A673 (cell line): Measurements from ENCODE around the gene GART. TPM values are rescaled to one million over a fixed set of nuclear protein-coding genes. Genes with fewer than 3 reads are reported as not detected.

Experiments
- BruUV-seq: library from RNA; stranded (reverse); fragments of 400-500 nt; replicated peaks from 2 replicates; lab custom pipeline; 2021; lab: Mats Ljungman, UMichigan
- CTCF ChIA-PET: fragments of 300-600 bp; sonication (Branson Sonifier 250); formaldehyde crosslinking; loops from one replicate; lab custom pipeline; 2022; ENCODE audit warnings: antibody characterized with exemption; lab: Charles Lee
- POLR2A ChIA-PET: fragments of 300-600 bp; sonication (Branson Sonifier 250); formaldehyde crosslinking; loops from one replicate; lab custom pipeline; 2022; ENCODE audit warnings: antibody characterized with exemption; ENCODE audit not compliant: low non-redundant PET; lab: Charles Lee
- DNase-seq: peaks from one replicate; pipeline ENCODE4 v3.0.0-alpha.2; 2015; ENCODE audit warnings: low spot score
- H3K27ac ChIP-seq: fragments of 200-600 bp; sonication (generic); 2 replicates; pipeline ENCODE4 v1.5.1; 2016; ENCODE audit warnings: mixed run types, low read depth, mild to moderate bottlenecking, mixed read lengths, antibody characterized with exemption, low read length; ENCODE audit not compliant: poor library complexity, severe bottlenecking
- H3K27me3 ChIP-seq: fragments of 200-600 bp; sonication (generic); replicated peaks from 2 replicates; pipeline ENCODE4 v1.6.1; 2017; ENCODE audit warnings: mixed run types, low read depth, mild to moderate bottlenecking, mixed read lengths, antibody characterized with exemption, low read length; ENCODE audit not compliant: insufficient read depth, poor library complexity
- H3K36me3 ChIP-seq: fragments of 200-600 bp; sonication (generic); 2 replicates; pipeline ENCODE4 v1.6.1; 2016; ENCODE audit warnings: mixed run types, mild to moderate bottlenecking, mixed read lengths, antibody characterized with exemption, low read length; ENCODE audit not compliant: insufficient read depth, poor library complexity, severe bottlenecking
- H3K4me1 ChIP-seq: fragments of 200-600 bp; sonication (generic); 2 replicates; pipeline ENCODE4 v1.6.1; 2017; ENCODE audit warnings: mixed run types, mild to moderate bottlenecking, mixed read lengths, antibody characterized with exemption, low read length; ENCODE audit not compliant: insufficient read depth, poor library complexity, severe bottlenecking
- H3K4me3 ChIP-seq: fragments of 200-600 bp; sonication (generic); 2 replicates; pipeline ENCODE4 v1.5.1; 2016; ENCODE audit warnings: low read depth, mixed run types, mild to moderate bottlenecking, mixed read lengths, low read length; ENCODE audit not compliant: poor library complexity, severe bottlenecking
- H3K9me3 ChIP-seq: fragments of 200-600 bp; sonication (generic); 2 replicates; pipeline ENCODE4 v1.6.1; 2016; ENCODE audit warnings: mixed run types, low read depth, mild to moderate bottlenecking, mixed read lengths, antibody characterized with exemption, low read length; ENCODE audit not compliant: poor library complexity, severe bottlenecking
- CTCF ChIP-seq: fragments of 300-800, 200-600 bp; sonication (generic); conservative IDR thresholded peaks from 2 replicates; pipeline ENCODE4 v1.5.1; 2017; ENCODE audit warnings: low read depth, mild to moderate bottlenecking, antibody characterized with exemption, low read length, moderate library complexity, mixed read lengths
- EZH2 ChIP-seq: fragments of 200-600 bp; sonication (generic); IDR thresholded peaks from 2 replicates; pipeline ENCODE4 v1.6.1; 2017; ENCODE audit warnings: borderline replicate concordance, low read depth, mild to moderate bottlenecking, mixed read lengths, antibody characterized with exemption, low read length; ENCODE audit not compliant: poor library complexity, severe bottlenecking
- intact Hi-C: fragments of 100-400 bp; cut with micrococcal nuclease; formaldehyde crosslinking; loops from one replicate; pipeline ENCODE4 v1.10.0; 2022; ENCODE audit not compliant: unreplicated experiment
- total RNA-seq: library from RNA; stranded (reverse); gene quantifications from 2 replicates; pipeline ENCODE4 v1.2.3, GENCODE V29; 2021

GART gene
- total RNA-seq, 1 experiment from 2014 or later, result 210 TPM

DNA sequence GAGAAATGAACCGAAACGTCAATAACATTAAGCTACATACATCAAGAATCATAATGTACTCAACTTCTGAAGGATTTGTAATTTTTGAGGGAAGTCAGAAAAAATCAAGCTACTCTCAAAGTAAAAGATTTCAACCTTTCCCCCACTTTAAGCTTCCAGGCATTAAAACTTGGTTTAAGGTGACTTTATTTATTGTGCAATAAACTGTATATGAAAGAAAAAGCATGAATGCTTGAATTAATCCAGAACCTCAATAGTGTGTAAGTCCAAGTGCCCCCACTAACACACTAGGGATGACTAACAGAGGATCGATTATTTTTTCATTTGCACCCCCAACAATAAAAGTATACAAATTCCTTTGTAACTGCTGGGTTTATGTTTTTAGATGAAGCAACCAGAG is 10.9 kb downstream of the GART start:
- no peak for DNase-seq
- H3K27ac ChIP-seq, result no peak overlapping the region
- no peaks in the 10 kb centered on the region for H3K4me1 ChIP-seq
- intact Hi-C loops, result no loop called here
- no TSS peak for BruUV-seq
- POLR2A ChIA-PET, result no interaction called here
- no peaks in the 10 kb centered on the region for H3K9me3 ChIP-seq
- no peaks in the 10 kb centered on the region for H3K27me3 ChIP-seq
- peaks cover 97% of the 10 kb centered on the region for H3K36me3 ChIP-seq
- CTCF ChIA-PET, result interaction anchor here (0.6 kb wide), 1 partner anchor 51 kb away, joined by 7 read pairs; the partner anchor contains the start of gene TMEM50B
- no peak for TF ChIP-seq CTCF
- no peak for TF ChIP-seq EZH2
- no peak overlapping the region for H3K4me3 ChIP-seq

- ChIA-PET CTCF (no interaction called here), POLR2A (no interaction called here)
- Histone ChIP-seq H3K27me3 (no peaks in the 10 kb centered on the region), H3K9me3 (no peaks in the 10 kb centered on the region), H3K27ac (no peak overlapping the region), H3K36me3 (peaks cover 63% of the 10 kb centered on the region), H3K4me3 (no peak overlapping the region), H3K4me1 (no peaks in the 10 kb centered on the region)
- no peak for DNase-seq
- TF ChIP-seq EZH2 (no peak), CTCF (no peak)
- intact Hi-C loops, result no loop called here
- BruUV-seq, result no TSS peak
These were observed 19.0 kb downstream of the GART start for GRCh38 chr21:33522953-33523349.

GRCh38 chr21:33522297-33522952 is 19.5 kb downstream of the GART start:
- Histone ChIP-seq H3K4me3 (no peak overlapping the region), H3K27me3 (no peaks in the 10 kb centered on the region), H3K36me3 (peaks cover 63% of the 10 kb centered on the region), H3K9me3 (no peaks in the 10 kb centered on the region), H3K4me1 (no peaks in the 10 kb centered on the region), H3K27ac (no peak overlapping the region)
- no TSS peak for BruUV-seq
- TF ChIP-seq CTCF (no peak), EZH2 (no peak)
- no peak for DNase-seq
- intact Hi-C loops, result no loop called here
- POLR2A ChIA-PET, result no interaction called here
- CTCF ChIA-PET, result no interaction called here
